OCI-LY1 (cell line): ENCODE results near the gene PLD1.

Experiments
- EZH2 ChIP-seq: fragments of 200-600 bp; sonication (generic), shearing (Covaris generic); IDR thresholded peaks from 2 replicates; pipeline ENCODE4 v1.8.0; 2017; ENCODE audit warnings: borderline replicate concordance, mixed run types, mild to moderate bottlenecking, antibody characterized with exemption, low read length, moderate library complexity, mixed read lengths
- TF ChIP-seq, protein P1 (sequence below): fragments of 200-600 bp; sonication (generic), shearing (Covaris generic); IDR thresholded peaks from 2 replicates; pipeline ENCODE4 v1.5.1; 2017; ENCODE audit warnings: mild to moderate bottlenecking, antibody characterized with exemption, low read length, moderate library complexity, mixed read lengths

DNA sequence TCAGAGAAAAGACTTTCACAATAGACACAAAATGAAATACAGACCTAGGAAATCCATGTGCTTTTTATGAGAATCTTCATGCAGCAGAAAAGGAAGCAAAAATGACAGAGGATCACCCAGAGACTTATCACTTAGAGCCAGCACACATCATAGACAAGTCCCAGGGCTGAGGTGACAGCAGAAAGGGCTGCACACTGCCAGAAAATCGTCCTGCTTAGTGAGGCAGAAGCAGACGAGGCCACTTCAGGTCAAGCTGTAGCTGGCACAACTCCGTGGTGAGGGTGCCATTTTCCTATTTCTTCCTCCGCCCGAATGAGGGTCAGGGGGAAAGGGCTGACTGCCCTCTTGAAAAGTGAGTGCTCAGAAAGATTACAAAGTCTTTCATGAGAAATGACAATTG is 254.1 kb downstream of the PLD1 start:
- TF ChIP-seq, protein P1, sequence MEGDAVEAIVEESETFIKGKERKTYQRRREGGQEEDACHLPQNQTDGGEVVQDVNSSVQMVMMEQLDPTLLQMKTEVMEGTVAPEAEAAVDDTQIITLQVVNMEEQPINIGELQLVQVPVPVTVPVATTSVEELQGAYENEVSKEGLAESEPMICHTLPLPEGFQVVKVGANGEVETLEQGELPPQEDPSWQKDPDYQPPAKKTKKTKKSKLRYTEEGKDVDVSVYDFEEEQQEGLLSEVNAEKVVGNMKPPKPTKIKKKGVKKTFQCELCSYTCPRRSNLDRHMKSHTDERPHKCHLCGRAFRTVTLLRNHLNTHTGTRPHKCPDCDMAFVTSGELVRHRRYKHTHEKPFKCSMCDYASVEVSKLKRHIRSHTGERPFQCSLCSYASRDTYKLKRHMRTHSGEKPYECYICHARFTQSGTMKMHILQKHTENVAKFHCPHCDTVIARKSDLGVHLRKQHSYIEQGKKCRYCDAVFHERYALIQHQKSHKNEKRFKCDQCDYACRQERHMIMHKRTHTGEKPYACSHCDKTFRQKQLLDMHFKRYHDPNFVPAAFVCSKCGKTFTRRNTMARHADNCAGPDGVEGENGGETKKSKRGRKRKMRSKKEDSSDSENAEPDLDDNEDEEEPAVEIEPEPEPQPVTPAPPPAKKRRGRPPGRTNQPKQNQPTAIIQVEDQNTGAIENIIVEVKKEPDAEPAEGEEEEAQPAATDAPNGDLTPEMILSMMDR: no peak
- TF ChIP-seq EZH2: no peak
